ENCODE measurements around the gene LHFPL3.

GRCh38 chr7:104434129-104434528 lies 105.7 kb downstream of the LHFPL3 start:
- TF ChIP-seq CTCF (IDR thresholded peaks at IDR 0.05) (no peak), POLR2A (IDR thresholded peaks at IDR 0.05) (no peak)

All from adrenal gland (tissue), 5 donors.